ENCODE data around the gene SNX30.

The SNX30 gene

DNA sequence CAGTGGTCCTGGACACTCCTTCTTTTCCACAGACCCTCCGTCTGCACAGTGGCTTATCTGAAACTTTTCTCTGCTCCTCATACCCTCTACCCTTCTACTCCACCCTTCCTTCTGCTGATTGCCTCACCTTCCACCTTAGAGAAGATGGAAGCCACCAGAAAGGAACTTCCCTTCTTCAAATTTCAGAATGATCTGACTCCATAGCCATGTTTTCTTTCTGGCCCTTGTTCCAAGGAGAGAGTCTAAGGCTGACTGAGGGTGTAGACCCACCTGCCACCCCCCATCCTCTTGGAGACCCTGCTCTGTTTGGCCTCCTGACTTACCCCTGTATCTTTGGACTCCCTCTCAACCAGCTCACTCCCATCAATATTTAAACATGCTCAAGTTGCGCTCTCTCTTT, 7.4 kb downstream of the SNX30 start:
- TF ChIP-seq USF1 (IDR thresholded peaks at IDR 0.05), result no peak
- no peak for TF ChIP-seq NFIC (IDR thresholded peaks at IDR 0.05)
- TF ChIP-seq RAD21 (IDR thresholded peaks at IDR 0.05; ENCODE audit: low read depth), result no peak
- no peak for TF ChIP-seq TEAD4 (IDR thresholded peaks at IDR 0.05)
- TF ChIP-seq YY1 (IDR thresholded peaks at IDR 0.05; ENCODE audit: low read depth), result no peak
- no peak for TF ChIP-seq ZBTB7A (IDR thresholded peaks at IDR 0.05; ENCODE audit: low read depth)
- TF ChIP-seq MAX (IDR thresholded peaks at IDR 0.05), result no peak
- TF ChIP-seq FOXM1 (IDR thresholded peaks at IDR 0.05; ENCODE audit: borderline replicate concordance, low read depth), result no peak
- no peak for TF ChIP-seq CEBPB (IDR thresholded peaks at IDR 0.05)
- TF ChIP-seq EP300 (IDR thresholded peaks at IDR 0.05; ENCODE audit: borderline replicate concordance), result no peak
- TF ChIP-seq EGR1 (IDR thresholded peaks at IDR 0.05), result no peak
- TF ChIP-seq REST (IDR thresholded peaks at IDR 0.05; ENCODE audit: low read depth), result no peak
- no peak for TF ChIP-seq TAF1 (IDR thresholded peaks at IDR 0.05; ENCODE audit: low read depth)
- no peak for TF ChIP-seq TCF12 (IDR thresholded peaks at IDR 0.05; ENCODE audit: low read depth)
- no peak for TF ChIP-seq CREB1 (IDR thresholded peaks at IDR 0.05; ENCODE audit: low read depth)

GRCh38 chr9:112760821-112761220, 10.3 kb downstream of the SNX30 start:
- TF ChIP-seq CEBPB (IDR thresholded peaks at IDR 0.05) (no peak), YY1 (IDR thresholded peaks at IDR 0.05; ENCODE audit: low read depth) (no peak), TEAD4 (IDR thresholded peaks at IDR 0.05) (no peak), MAX (IDR thresholded peaks at IDR 0.05) (no peak), TCF12 (IDR thresholded peaks at IDR 0.05; ENCODE audit: low read depth) (no peak), EP300 (IDR thresholded peaks at IDR 0.05; ENCODE audit: borderline replicate concordance) (no peak), NFIC (IDR thresholded peaks at IDR 0.05) (no peak), CREB1 (IDR thresholded peaks at IDR 0.05; ENCODE audit: low read depth) (no peak), USF1 (IDR thresholded peaks at IDR 0.05) (no peak), EGR1 (IDR thresholded peaks at IDR 0.05) (no peak)

- TF ChIP-seq EGR1 (IDR thresholded peaks at IDR 0.05) (no peak), CREB1 (IDR thresholded peaks at IDR 0.05; ENCODE audit: low read depth) (no peak), USF1 (IDR thresholded peaks at IDR 0.05) (no peak), CEBPB (IDR thresholded peaks at IDR 0.05) (no peak), TEAD4 (IDR thresholded peaks at IDR 0.05) (no peak)
Observed at GRCh38 chr9:112761912-112762655, 11.5 kb downstream of the SNX30 start.

DNA sequence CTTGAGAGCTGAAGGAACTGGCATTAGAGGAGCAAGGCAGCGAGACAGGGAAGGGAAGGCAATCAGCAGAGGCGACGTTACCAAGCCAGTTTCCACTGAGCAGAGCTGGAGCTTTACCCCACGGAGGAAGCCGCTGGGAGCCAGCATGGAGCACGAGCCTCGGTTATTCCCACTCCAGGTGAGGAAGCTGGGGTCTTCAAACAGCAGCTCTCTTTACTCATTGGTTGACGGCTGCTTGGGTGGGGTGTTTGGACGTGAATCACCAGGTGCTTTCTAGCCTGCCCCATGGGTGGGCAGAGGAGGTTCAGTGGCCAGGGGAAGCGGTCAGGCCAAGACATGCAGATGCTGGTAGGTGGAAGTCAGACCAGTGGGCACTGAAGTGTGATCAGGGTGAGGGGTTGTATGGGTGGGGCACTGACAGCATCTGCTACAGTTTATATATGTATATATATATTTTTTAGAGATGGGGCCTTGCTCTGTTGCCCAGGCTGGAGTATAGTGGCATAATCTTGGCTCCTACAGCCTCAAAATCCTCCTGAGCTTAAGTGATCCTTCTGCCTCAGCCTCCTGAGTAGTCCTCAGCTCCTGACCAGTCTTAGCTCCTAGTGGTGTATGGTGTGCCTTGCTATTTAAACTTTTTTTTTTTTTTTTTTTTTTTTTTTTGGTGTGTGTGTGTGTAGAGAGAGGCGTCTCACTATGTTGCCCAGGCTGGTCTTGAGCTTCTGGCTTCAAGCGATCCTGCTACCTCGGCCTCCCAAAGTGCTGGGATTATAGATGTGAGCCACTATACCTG, 12.4 kb downstream of the SNX30 start:
- TF ChIP-seq REST (IDR thresholded peaks at IDR 0.05; ENCODE audit: low read depth) (no peak), YY1 (IDR thresholded peaks at IDR 0.05; ENCODE audit: low read depth) (no peak), FOXM1 (IDR thresholded peaks at IDR 0.05; ENCODE audit: borderline replicate concordance, low read depth) (no peak), EP300 (IDR thresholded peaks at IDR 0.05; ENCODE audit: borderline replicate concordance) (no peak), USF1 (IDR thresholded peaks at IDR 0.05) (no peak), TCF12 (IDR thresholded peaks at IDR 0.05; ENCODE audit: low read depth) (no peak), EGR1 (IDR thresholded peaks at IDR 0.05) (no peak), RAD21 (IDR thresholded peaks at IDR 0.05; ENCODE audit: low read depth) (no peak), CEBPB (IDR thresholded peaks at IDR 0.05) (no peak), ZBTB7A (IDR thresholded peaks at IDR 0.05; ENCODE audit: low read depth) (no peak), CREB1 (IDR thresholded peaks at IDR 0.05; ENCODE audit: low read depth) (no peak), TAF1 (IDR thresholded peaks at IDR 0.05; ENCODE audit: low read depth) (no peak), MAX (IDR thresholded peaks at IDR 0.05) (no peak), NFIC (IDR thresholded peaks at IDR 0.05) (no peak), TEAD4 (IDR thresholded peaks at IDR 0.05) (no peak)

Measured in Ishikawa (cell line).